K562 (cell line): ENCODE results near the gene RAB3C. TPM values are rescaled to one million over a fixed set of nuclear protein-coding genes. Genes with fewer than 3 reads are reported as not detected.

Source experiments
- ATAC-seq: fragments of 200-7000 bp; cut with Tn5 transposase; 3 replicates; pipeline ENCODE4 v1.9.1; 2020; ENCODE audit warnings: moderate library complexity
- BruUV-seq: library from RNA; stranded (reverse); fragments of 400-500 nt; replicated peaks from 2 replicates; lab custom pipeline; 2021; lab: Mats Ljungman, UMichigan
- CTCF ChIA-PET: fragments of 300-600 bp; formaldehyde crosslinking; extraction: SDS; loops from one replicate; lab custom pipeline; 2021; ENCODE audit warnings: low intra/inter-chr PET ratio; lab: Yijun Ruan, JAX
- POLR2A ChIA-PET: fragments of 300-600, 350-650 bp; sonication (Branson Sonifier 250); formaldehyde crosslinking; extraction: SDS; loops from one replicate; lab custom pipeline; 2021; ENCODE audit warnings: antibody characterized with exemption, inconsistent platforms; lab: Yijun Ruan, JAX
- DNase-seq, 4 experiments: peaks; one replicate each; pipeline versions ENCODE4 v3.0.0 to v3.0.0-alpha.2; 2011 to 2018; ENCODE audit warnings: low spot score in 3 of 4, mixed read lengths in 3 of 4; ENCODE audit errors: extremely low read depth in 1 of 4
- FAIRE-seq: peaks from 2 replicates; lab custom pipeline; 2011; peaks lifted over from hg19 to GRCh38; lab: Jason Lieb, UNC
- H2AFZ ChIP-seq: 2 replicates; pipeline ENCODE4 v1.6.0; 2011; ENCODE audit warnings: low read depth, low read length, control low read depth, inconsistent platforms
- H3K27ac ChIP-seq: fragments of 200-600 bp; 3 replicates; pipeline ENCODE4 v1.8.0; 2011; ENCODE audit warnings: low read depth, mild to moderate bottlenecking, control low read depth, inconsistent platforms, low read length, moderate library complexity, mixed read lengths; ENCODE audit errors: extremely low read depth
- H3K27me3 ChIP-seq, 2 experiments: fragments of 300-600 bp in 1 of 2; 2 replicates in 1 of 2; 3 replicates in 1 of 2; pipeline versions ENCODE4 v1.6.0 to v1.8.0; 2011; ENCODE audit warnings: inconsistent platforms in 2 of 2, low read length in 2 of 2, mild to moderate bottlenecking in 1 of 2, mixed read lengths in 1 of 2, moderate library complexity in 1 of 2; ENCODE audit not compliant: control insufficient read depth in 2 of 2, insufficient read depth in 2 of 2
- H3K36me3 ChIP-seq: fragments of 300-600 bp; 3 replicates; pipeline ENCODE4 v1.8.0; 2011; ENCODE audit warnings: mild to moderate bottlenecking, low read length, inconsistent platforms; ENCODE audit not compliant: control insufficient read depth, insufficient read depth
- H3K4me1 ChIP-seq, 2 experiments: fragments of 200-600 bp in 1 of 2; replicated peaks in 1 of 2; 2 replicates in 1 of 2; 3 replicates in 1 of 2; pipeline versions ENCODE4 v1.5.1 to v1.8.0; 2011; ENCODE audit warnings: inconsistent platforms in 2 of 2, low read length in 2 of 2, mild to moderate bottlenecking in 1 of 2, mixed read lengths in 1 of 2, moderate library complexity in 1 of 2; ENCODE audit not compliant: control insufficient read depth in 2 of 2, insufficient read depth in 2 of 2
- H3K4me2 ChIP-seq: 2 replicates; pipeline ENCODE4 v1.6.1; 2011; ENCODE audit warnings: low read length, control low read depth, inconsistent platforms, mixed read lengths; ENCODE audit not compliant: insufficient read depth
- H3K4me3 ChIP-seq: fragments of 200-600 bp; sonication (generic), shearing (Covaris generic); 2 replicates; pipeline ENCODE4 v1.5.1; 2016; ENCODE audit warnings: control low read depth, inconsistent platforms
- H3K79me2 ChIP-seq: fragments of 200-600 bp; 3 replicates; pipeline ENCODE4 v1.8.0; 2011; ENCODE audit warnings: low read length, inconsistent platforms; ENCODE audit not compliant: control insufficient read depth, insufficient read depth
- H3K9ac ChIP-seq, 2 experiments: 2 replicates each; pipeline versions ENCODE4 v1.6.0 to v1.6.1; 2011; ENCODE audit warnings: low read depth in 2 of 2, low read length in 2 of 2, control low read depth in 1 of 2, inconsistent platforms in 1 of 2, mild to moderate bottlenecking in 1 of 2, mixed read lengths in 1 of 2; ENCODE audit not compliant: insufficient read depth in 1 of 2
- H3K9me1 ChIP-seq: one replicate; pipeline ENCODE4 v1.6.0; 2011; ENCODE audit warnings: inconsistent platforms, mild to moderate bottlenecking, low read length, moderate library complexity; ENCODE audit not compliant: control insufficient read depth, insufficient read depth
- H3K9me3 ChIP-seq: replicated peaks from 2 replicates; pipeline ENCODE4 v1.5.1; 2011; ENCODE audit warnings: low read depth, low read length, inconsistent platforms; ENCODE audit not compliant: control insufficient read depth, insufficient read depth
- H4K20me1 ChIP-seq: replicated peaks from 2 replicates; pipeline ENCODE4 v1.6.1; 2011; ENCODE audit warnings: low read length, inconsistent platforms, mixed read lengths; ENCODE audit not compliant: control insufficient read depth, insufficient read depth
- EP300 ChIP-seq: IDR thresholded peaks from 2 replicates; pipeline ENCODE4 v1.6.1; 2012; ENCODE audit warnings: low read length, improper control_type of control experiment
- HDAC3 ChIP-seq: fragments of 450-650 bp; IDR thresholded peaks from 2 replicates; pipeline ENCODE4 v1.6.1; 2018; ENCODE audit warnings: borderline replicate concordance, mild to moderate bottlenecking, moderate library complexity; ENCODE audit not compliant: partially characterized antibody
- MECOM ChIP-seq: fragments of 250-450 bp; sonication (Bioruptor Pico); IDR thresholded peaks from 2 replicates; pipeline ENCODE4 v1.8.0; 2022; ENCODE audit warnings: inconsistent platforms
- MEF2A ChIP-seq: IDR thresholded peaks from 2 replicates; pipeline ENCODE4 v1.6.1; 2011; ENCODE audit warnings: low read depth, mild to moderate bottlenecking, low read length, moderate library complexity; ENCODE audit not compliant: control insufficient read depth
- MEIS2 ChIP-seq: fragments of 450-650 bp; IDR thresholded peaks from 2 replicates; pipeline ENCODE4 v1.6.1; 2014; ENCODE audit warnings: mild to moderate bottlenecking; ENCODE audit not compliant: partially characterized antibody
- POLR2AphosphoS2 ChIP-seq: IDR thresholded peaks from 2 replicates; pipeline ENCODE4 v1.6.1; 2012; ENCODE audit warnings: low read length, improper control_type of control experiment
- THRAP3 ChIP-seq: fragments of 450-650 bp; IDR thresholded peaks from 2 replicates; pipeline ENCODE4 v1.6.1; 2016; ENCODE audit warnings: mild to moderate bottlenecking, inconsistent platforms, borderline replicate concordance
- ZFP30 ChIP-seq: fragments of 250-450 bp; sonication (Bioruptor Pico); IDR thresholded peaks from 2 replicates; pipeline ENCODE4 v1.8.0; 2022; ENCODE audit warnings: moderate library complexity, mild to moderate bottlenecking, inconsistent platforms, borderline replicate concordance
- ZKSCAN8 ChIP-seq: fragments of 200-800 bp; sonication (Bioruptor generic); IDR thresholded peaks from 2 replicates; pipeline ENCODE4 v1.6.1; 2016; ENCODE audit warnings: missing genetic modification characterization, missing compliant biosample characterization
- ZNF436 ChIP-seq: fragments of 250-450, 450-650 bp; sonication (Bioruptor Pico); formaldehyde crosslinking; IDR thresholded peaks from 2 replicates; pipeline ENCODE4 v1.7.0; 2020; ENCODE audit warnings: mild to moderate bottlenecking
- ZNF507 ChIP-seq: conservative IDR thresholded peaks from 2 replicates; pipeline ENCODE4 v1.6.1; 2017; ENCODE audit warnings: missing genetic modification characterization, missing compliant biosample characterization
- ZNF551 ChIP-seq: fragments of 250-450 bp; sonication (Bioruptor Pico); IDR thresholded peaks from 2 replicates; pipeline ENCODE4 v1.5.0; 2021; ENCODE audit warnings: mild to moderate bottlenecking, moderate library complexity
- ZNF589 ChIP-seq: fragments of 200-800 bp; sonication (Bioruptor generic); IDR thresholded peaks from 2 replicates; pipeline ENCODE4 v1.6.1; 2016; ENCODE audit warnings: low read depth, missing genetic modification characterization, missing compliant biosample characterization
- WGBS: fragments of 100-300 bp; shearing (Covaris generic); methylation state at CpG from one replicate; pipeline ENCODE4 v1.1.6; 2016; ENCODE audit warnings: low coverage, mixed read lengths; ENCODE audit not compliant: insufficient coverage; ENCODE audit errors: missing lambda C conversion rate; 5-methylcytosine and 5-hydroxymethylcytosine counted together
- in situ Hi-C: fragments of 300-500 bp; cut with MboI; formaldehyde crosslinking; loops from 4 replicates; pipeline ENCODE4 v1.15.0; 2018; ENCODE audit warnings: inconsistent platforms, mixed read lengths
- intact Hi-C: fragments of 100-400 bp; cut with micrococcal nuclease; formaldehyde crosslinking; loops from 2 replicates; pipeline ENCODE4 v1.14.2; 2022
- polyA plus RNA-seq, 8 experiments: library from polyadenylated mRNA; depleted of rRNA in 4 of 8; stranded (reverse) in 5 of 8; unstranded in 3 of 8; fragments of >200 nt; fragmentation: Nextera tagmentation in 2 of 8; fragmentation: Illumina TruSeq in 1 of 8; extraction: Ambion mirVana in 2 of 8; extraction: Trizol in 1 of 8; gene quantifications; 2 replicates each; pipeline versions ENCODE4 v1.2.1 to v1.2.3, GENCODE V29; 2011 to 2014; ENCODE audit warnings: inconsistent platforms in 1 of 8, missing spikeins in 1 of 8
- total RNA-seq, 7 experiments: library from RNA; depleted of rRNA in 6 of 7; stranded (reverse); fragments of >200 nt in 6 of 7; fragmentation: Illumina TruSeq in 2 of 7; extraction: Trizol in 2 of 7; gene quantifications; 2 replicates each; pipeline versions ENCODE4 v1.2.1 to v1.2.3, GENCODE V29; 2011 to 2021; ENCODE audit warnings: low replicate concordance in 1 of 7
- TF ChIP-seq, protein P1 (sequence below): fragments of 250-450 bp; sonication (Bioruptor Pico); IDR thresholded peaks from 2 replicates; pipeline ENCODE4 v1.4.0; 2020; ENCODE audit warnings: borderline replicate concordance

RAB3C gene
- total and polyA plus RNA-seq, 9 of the 15 experiments (the other 6 are each of a cell fraction or from before 2014, with no cell fraction given): not detected

DNA sequence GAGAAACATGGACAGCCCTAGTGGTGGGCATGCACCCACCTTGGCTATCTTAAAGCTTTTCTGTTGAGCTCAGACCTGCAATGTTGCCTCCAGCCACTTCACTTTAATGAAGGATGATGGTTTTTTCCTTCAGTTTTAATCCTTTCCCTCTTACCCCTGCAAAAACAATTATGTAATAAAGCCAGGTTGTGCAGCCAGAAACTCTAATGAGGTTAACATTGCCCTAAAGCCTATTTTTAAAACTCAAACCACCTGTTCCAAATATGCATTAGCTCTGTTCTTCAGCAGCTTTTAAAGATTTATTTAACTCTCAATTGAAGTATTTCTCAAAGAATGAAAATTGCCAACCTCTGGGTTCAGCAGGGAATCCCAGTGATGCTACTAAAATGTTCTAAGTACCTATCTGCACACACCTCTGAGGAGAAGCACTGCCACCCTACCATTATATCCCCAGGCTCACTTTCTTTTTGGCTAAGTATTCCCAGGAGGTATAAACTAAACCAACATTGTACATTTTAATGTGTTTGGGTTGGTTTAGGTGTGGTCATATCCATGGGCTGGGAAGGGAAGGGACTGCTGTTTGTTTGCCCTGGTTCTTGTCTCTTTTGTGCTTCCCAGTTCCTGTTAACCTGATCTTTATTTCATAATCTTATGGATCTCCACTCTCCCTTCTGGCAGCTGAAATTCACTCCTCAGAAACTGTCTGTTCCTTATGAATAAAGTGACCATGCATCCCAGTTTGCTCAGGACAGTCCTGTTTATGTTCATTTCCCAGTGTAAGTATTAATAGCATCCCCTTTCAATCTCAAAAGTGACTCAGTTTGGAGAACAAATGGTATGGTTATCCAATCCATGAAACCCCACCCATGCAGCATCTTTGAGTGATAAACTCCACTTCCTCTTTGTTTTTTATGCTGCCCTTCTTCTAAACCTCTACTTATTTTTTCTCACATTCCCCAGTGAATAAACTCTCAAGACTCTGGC is 251.7 kb downstream of the RAB3C start:
- H2AFZ ChIP-seq: no peak overlapping the region
- H4K20me1 ChIP-seq: no peaks in the 10 kb centered on the region
- H3K9me1 ChIP-seq: no peaks in the 10 kb centered on the region
- FAIRE-seq (no peak), ATAC-seq (no peak), DNase-seq (no peak)
- no peak overlapping the region for H3K4me2 ChIP-seq
- H3K27me3 ChIP-seq: no peaks in the 10 kb centered on the region
- no peak overlapping the region for H3K4me3 ChIP-seq
- no peaks in the 10 kb centered on the region for H3K36me3 ChIP-seq
- CTCF ChIA-PET: no interaction called here
- H3K79me2 ChIP-seq: no peaks in the 10 kb centered on the region
- in situ Hi-C loops (no loop called here), intact Hi-C loops (no loop called here)
- H3K4me1 ChIP-seq: no peaks in the 10 kb centered on the region
- no peaks in the 10 kb centered on the region for H3K9me3 ChIP-seq
- no TSS peak for BruUV-seq
- POLR2A ChIA-PET: no interaction called here
- H3K9ac ChIP-seq: no peak overlapping the region
- H3K27ac ChIP-seq: no peak overlapping the region
- TF ChIP-seq MEIS2: no peak

DNA sequence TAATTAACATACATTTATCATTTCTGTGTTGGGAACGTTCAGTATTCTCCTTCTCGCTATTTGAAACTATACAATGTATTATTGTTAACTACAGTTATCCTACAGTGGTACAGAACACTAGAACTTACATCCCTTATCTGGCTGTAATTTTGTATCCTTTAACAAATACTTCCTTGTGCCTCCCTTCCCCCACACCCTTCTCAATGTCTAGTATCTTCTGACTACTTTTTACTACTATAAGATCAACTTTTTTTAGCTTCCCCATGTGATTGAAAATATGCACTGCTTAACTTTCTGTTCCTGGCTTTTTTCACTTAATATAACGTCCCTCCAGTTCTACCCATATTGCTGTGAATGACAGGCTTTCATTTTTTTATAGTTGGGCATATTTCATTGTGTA is 253.5 kb downstream of the RAB3C start:
- Histone ChIP-seq H3K36me3 (no peaks in the 10 kb centered on the region), H3K4me1 (no peaks in the 10 kb centered on the region), H4K20me1 (no peaks in the 10 kb centered on the region), H3K4me3 (no peak overlapping the region), H2AFZ (no peak overlapping the region), H3K9me3 (no peaks in the 10 kb centered on the region), H3K9ac (no peak overlapping the region), H3K27ac (no peak overlapping the region), H3K79me2 (no peaks in the 10 kb centered on the region), H3K4me2 (no peak overlapping the region), H3K27me3 (no peaks in the 10 kb centered on the region), H3K9me1 (no peaks in the 10 kb centered on the region)
- ChIA-PET POLR2A (no interaction called here), CTCF (no interaction called here)
- in situ Hi-C loops (no loop called here), intact Hi-C loops (no loop called here)
- no TSS peak for BruUV-seq
- no peak for TF ChIP-seq ZFP30 (CRISPR knock-in tag)
- TF ChIP-seq ZNF589 (CRISPR knock-in tag): no peak
- TF ChIP-seq ZKSCAN8 (CRISPR knock-in tag): no peak
- no peak for TF ChIP-seq MECOM (CRISPR knock-in tag)
- TF ChIP-seq POLR2AphosphoS2: no peak
- no peak for TF ChIP-seq ZNF551
- no peak for TF ChIP-seq EP300
- TF ChIP-seq ZNF436 (CRISPR knock-in tag): no peak
- TF ChIP-seq ZNF507 (tag): no peak
- TF ChIP-seq THRAP3: no peak
- no peak for TF ChIP-seq HDAC3
- TF ChIP-seq, protein P1, sequence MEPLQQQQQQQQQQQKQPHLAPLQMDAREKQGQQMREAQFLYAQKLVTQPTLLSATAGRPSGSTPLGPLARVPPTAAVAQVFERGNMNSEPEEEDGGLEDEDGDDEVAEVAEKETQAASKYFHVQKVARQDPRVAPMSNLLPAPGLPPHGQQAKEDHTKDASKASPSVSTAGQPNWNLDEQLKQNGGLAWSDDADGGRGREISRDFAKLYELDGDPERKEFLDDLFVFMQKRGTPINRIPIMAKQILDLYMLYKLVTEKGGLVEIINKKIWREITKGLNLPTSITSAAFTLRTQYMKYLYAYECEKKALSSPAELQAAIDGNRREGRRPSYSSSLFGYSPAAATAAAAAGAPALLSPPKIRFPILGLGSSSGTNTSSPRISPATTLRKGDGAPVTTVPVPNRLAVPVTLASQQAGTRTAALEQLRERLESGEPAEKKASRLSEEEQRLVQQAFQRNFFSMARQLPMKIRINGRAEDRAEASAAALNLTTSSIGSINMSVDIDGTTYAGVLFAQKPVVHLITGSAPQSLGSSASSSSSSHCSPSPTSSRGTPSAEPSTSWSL (CRISPR knock-in tag): no peak
- no peak for TF ChIP-seq MEF2A
- 4% methylated on average over 3 of the region's 3 CpGs for WGBS
- ATAC-seq (no peak), FAIRE-seq (no peak), DNase-seq (no peak)
